ENCODE results near the gene NEUROD1. TPM values are rescaled to one million over a fixed set of nuclear protein-coding genes. Genes with fewer than 3 reads are reported as not detected.

The NEUROD1 gene
- total and polyA plus RNA-seq, 5 donors, result not detected

GRCh38 chr2:181690860-181691259, 10.5 kb upstream of the NEUROD1 start:
- no peak for ATAC-seq
- intact Hi-C loops (cut with DNase I), result no loop called here
- no peak overlapping the region for H3K4me3 ChIP-seq (ENCODE audit: low read length)
- no peaks in the 10 kb centered on the region for H3K9me3 ChIP-seq (ENCODE audit: control insufficient read depth, low read length)
- no peak for DNase-seq
- H3K4me1 ChIP-seq (ENCODE audit: control insufficient read depth, insufficient read depth, low read length), result no peaks in the 10 kb centered on the region
- H3K27me3 ChIP-seq (ENCODE audit: control insufficient read depth, insufficient read depth), result no peaks in the 10 kb centered on the region
- 71% methylated on average over 2 of the region's 2 CpGs for WGBS
- no peak overlapping the region for H3K27ac ChIP-seq (ENCODE audit: low read length)

GRCh38 chr2:181686576-181687185, 6.4 kb upstream of the NEUROD1 start:
- no peak overlapping the region for H3K27ac ChIP-seq (ENCODE audit: low read length)
- peaks cover 3% of the 10 kb centered on the region for H3K4me1 ChIP-seq (ENCODE audit: control insufficient read depth, insufficient read depth, low read length)
- DNase-seq (no peak), ATAC-seq (no peak)
- WGBS, result 48% methylated on average over 6 of the region's 6 CpGs
- H3K4me3 ChIP-seq (ENCODE audit: low read length), result no peak overlapping the region
- no peaks in the 10 kb centered on the region for H3K9me3 ChIP-seq (ENCODE audit: control insufficient read depth, low read length)
- H3K27me3 ChIP-seq (ENCODE audit: control insufficient read depth, insufficient read depth), result no peaks in the 10 kb centered on the region
- intact Hi-C loops (cut with DNase I), result no loop called here

GRCh38 chr2:181685150-181685688, 4.9 kb upstream of the NEUROD1 start:
- 6% methylated on average over 21 of the region's 21 CpGs for WGBS
- no peaks in the 10 kb centered on the region for H3K9me3 ChIP-seq (ENCODE audit: control insufficient read depth, low read length)
- H3K4me3 ChIP-seq (ENCODE audit: low read length), result no peak overlapping the region
- no peak for ATAC-seq
- peaks cover 3% of the 10 kb centered on the region for H3K4me1 ChIP-seq (ENCODE audit: control insufficient read depth, insufficient read depth, low read length)
- no peak overlapping the region for H3K27ac ChIP-seq (ENCODE audit: low read length)
- DNase-seq, result no peak
- no peaks in the 10 kb centered on the region for H3K27me3 ChIP-seq (ENCODE audit: control insufficient read depth, insufficient read depth)
- intact Hi-C loops (cut with DNase I), result no loop called here

- intact Hi-C loops (cut with DNase I), result no loop called here
- no peak for DNase-seq
- ATAC-seq, result no peak
- Histone ChIP-seq H3K4me1 (ENCODE audit: control insufficient read depth, insufficient read depth, low read length) (peaks cover 3% of the 10 kb centered on the region), H3K27me3 (ENCODE audit: control insufficient read depth, insufficient read depth) (no peaks in the 10 kb centered on the region), H3K9me3 (ENCODE audit: control insufficient read depth, low read length) (no peaks in the 10 kb centered on the region), H3K27ac (ENCODE audit: low read length) (no peak overlapping the region), H3K4me3 (ENCODE audit: low read length) (no peak overlapping the region)
- WGBS, result 6% methylated on average over 26 of the region's 26 CpGs
These were observed 4.3 kb upstream of the NEUROD1 start for GRCh38 chr2:181684454-181685149.

- Histone ChIP-seq H3K27me3 (ENCODE audit: control insufficient read depth, insufficient read depth) (peaks cover under 1% of the 10 kb centered on the region), H3K9me3 (ENCODE audit: control insufficient read depth, low read length) (no peaks in the 10 kb centered on the region), H3K4me1 (ENCODE audit: control insufficient read depth, insufficient read depth, low read length) (peaks cover 3% of the 10 kb centered on the region), H3K4me3 (ENCODE audit: low read length) (no peak overlapping the region), H3K27ac (ENCODE audit: low read length) (no peak overlapping the region)
- no peak for ATAC-seq
- intact Hi-C loops (cut with DNase I), result no loop called here
- no peak for DNase-seq
- 2% methylated on average over 85 of the region's 85 CpGs for WGBS
These were observed 3.5 kb upstream of the NEUROD1 start for GRCh38 chr2:181683518-181684453.

GRCh38 chr2:181682795-181683517, 2.6 kb upstream of the NEUROD1 start:
- Histone ChIP-seq H3K4me3 (ENCODE audit: low read length) (no peak overlapping the region), H3K4me1 (ENCODE audit: control insufficient read depth, insufficient read depth, low read length) (peaks cover 3% of the 10 kb centered on the region), H3K27me3 (ENCODE audit: control insufficient read depth, insufficient read depth) (peaks cover 4% of the 10 kb centered on the region), H3K27ac (ENCODE audit: low read length) (no peak overlapping the region), H3K9me3 (ENCODE audit: control insufficient read depth, low read length) (no peaks in the 10 kb centered on the region)
- DNase-seq (no peak), ATAC-seq (no peak)
- intact Hi-C loops (cut with DNase I), result no loop called here
- 2% methylated on average over 42 of the region's 42 CpGs for WGBS

- Histone ChIP-seq H3K4me3 (ENCODE audit: low read length) (no peak overlapping the region), H3K27ac (ENCODE audit: low read length) (no peak overlapping the region), H3K9me3 (ENCODE audit: control insufficient read depth, low read length) (no peaks in the 10 kb centered on the region), H3K4me1 (ENCODE audit: control insufficient read depth, insufficient read depth, low read length) (peaks cover 3% of the 10 kb centered on the region), H3K27me3 (ENCODE audit: control insufficient read depth, insufficient read depth) (peaks cover 7% of the 10 kb centered on the region)
- no peak for ATAC-seq
- DNase-seq, result no peak
- intact Hi-C loops (cut with DNase I), result no loop called here
- 6% methylated on average over 24 of the region's 24 CpGs for WGBS
These were observed 1.9 kb upstream of the NEUROD1 start for GRCh38 chr2:181682026-181682789.

- Histone ChIP-seq H3K4me3 (ENCODE audit: low read length) (no peak overlapping the region), H3K4me1 (ENCODE audit: control insufficient read depth, insufficient read depth, low read length) (peaks cover 3% of the 10 kb centered on the region), H3K27ac (ENCODE audit: low read length) (no peak overlapping the region), H3K9me3 (ENCODE audit: control insufficient read depth, low read length) (no peaks in the 10 kb centered on the region), H3K27me3 (ENCODE audit: control insufficient read depth, insufficient read depth) (peaks cover 7% of the 10 kb centered on the region)
- intact Hi-C loops (cut with DNase I), result no loop called here
- DNase-seq, result no peak
- ATAC-seq, result no peak
- WGBS, result 3% methylated on average over 38 of the region's 38 CpGs
These were observed 857 bp upstream of the NEUROD1 start for GRCh38 chr2:181680937-181681811.

- H3K27ac ChIP-seq (ENCODE audit: low read length), result no peak overlapping the region
- ATAC-seq, result no peak
- no peak for DNase-seq
- H3K27me3 ChIP-seq (ENCODE audit: control insufficient read depth, insufficient read depth), result peaks cover 7% of the 10 kb centered on the region
- intact Hi-C loops (cut with DNase I), result no loop called here
- no peak overlapping the region for H3K4me3 ChIP-seq (ENCODE audit: low read length)
- peaks cover 3% of the 10 kb centered on the region for H3K4me1 ChIP-seq (ENCODE audit: control insufficient read depth, insufficient read depth, low read length)
- no peaks in the 10 kb centered on the region for H3K9me3 ChIP-seq (ENCODE audit: control insufficient read depth, low read length)
- WGBS, result 4% methylated on average over 20 of the region's 20 CpGs
These were observed 755 bp downstream of the NEUROD1 start for GRCh38 chr2:181679544-181679979.

Data from right cardiac atrium (tissue), 5 donors.